Measurements from ENCODE around the gene TIMM9. TPM values are rescaled to one million over a fixed set of nuclear protein-coding genes. Genes with fewer than 3 reads are reported as not detected.
"Not testable (repeated sequence)": the region's sequence is repeated elsewhere in the genome, so short reads cannot be mapped to it uniquely, and the experiment has no call there.

Gene TIMM9
- total RNA-seq, 6 donors from 2014 or later: 8.7 to 24.3 (median 20.5) TPM

- Histone ChIP-seq H3K27me3 (no peaks in the 10 kb centered on the region), H3K4me1 (no peaks in the 10 kb centered on the region), H3K36me3 (peaks cover 23 to 97% (median 44%) of the 10 kb centered on the region in 4 donors), H3K9me3 (no peaks in the 10 kb centered on the region), H3K4me3 (no peak overlapping the region), H3K27ac (no peak overlapping the region)
- WGBS, 2 donors: 83 to 88% methylated on average over 1 of the region's 1 CpG
- ATAC-seq (ENCODE audit: low FRiP score in 2 of 2): no peak
- DNase-seq: no peak
- TF ChIP-seq CTCF (IDR thresholded peaks at IDR 0.05) (no peak), EP300 (IDR thresholded peaks at IDR 0.05) (no peak), POLR2A (IDR thresholded peaks at IDR 0.05) (no peak), POLR2AphosphoS5 (IDR thresholded peaks at IDR 0.05) (no peak)
Measured at GRCh38 chr14:58368956-58369355, 58.4 kb downstream of the TIMM9 start.

- no peaks in the 10 kb centered on the region for H3K27me3 ChIP-seq
- H3K9me3 ChIP-seq: no peaks in the 10 kb centered on the region
- no peak for ATAC-seq (ENCODE audit: low FRiP score in 2 of 2)
- no peak for TF ChIP-seq CTCF (IDR thresholded peaks at IDR 0.05)
- TF ChIP-seq POLR2AphosphoS5 (IDR thresholded peaks at IDR 0.05): no peak
- no peak for TF ChIP-seq POLR2A (IDR thresholded peaks at IDR 0.05)
- no peak for TF ChIP-seq EP300 (IDR thresholded peaks at IDR 0.05)
- H3K4me3 ChIP-seq: no peak overlapping the region
- DNase-seq: no peak
- 87 to 88% methylated on average over 3 of the region's 3 CpGs for WGBS, 2 donors
- H3K4me1 ChIP-seq: no peaks in the 10 kb centered on the region
- peaks cover 19 to 90% (median 47%) of the 10 kb centered on the region in 4 donors for H3K36me3 ChIP-seq
- H3K27ac ChIP-seq: no peak overlapping the region
Measured at GRCh38 chr14:58367296-58367695, 60.0 kb downstream of the TIMM9 start.

- 88 to 92% methylated on average over 4 of the region's 4 CpGs for WGBS, 2 donors
- Histone ChIP-seq H3K27me3 (no peaks in the 10 kb centered on the region), H3K9me3 (no peaks in the 10 kb centered on the region)
Measured at GRCh38 chr14:58364316-58364715, 63.0 kb downstream of the TIMM9 start.

GRCh38 chr14:58362798-58363412 lies 64.4 kb downstream of the TIMM9 start:
- ATAC-seq (ENCODE audit: low FRiP score in 2 of 2): no peak

More at GRCh38 chr14:58364316-58364715, 63.0 kb downstream of the TIMM9 start:
- ATAC-seq (ENCODE audit: low FRiP score in 2 of 2) (no peak), DNase-seq (no peak)
- Histone ChIP-seq H3K4me3 (no peak overlapping the region), H3K4me1 (no peaks in the 10 kb centered on the region), H3K36me3 (peaks cover 24 to 90% (median 54%) of the 10 kb centered on the region in 4 donors), H3K27ac (no peak overlapping the region)
- TF ChIP-seq POLR2AphosphoS5 (IDR thresholded peaks at IDR 0.05) (no peak), CTCF (IDR thresholded peaks at IDR 0.05) (no peak), POLR2A (IDR thresholded peaks at IDR 0.05) (no peak), EP300 (IDR thresholded peaks at IDR 0.05) (no peak)

GRCh38 chr14:58362272-58362671 lies 65.1 kb downstream of the TIMM9 start:
- H3K27me3 ChIP-seq; H3K4me3 ChIP-seq; H3K4me1 ChIP-seq; ATAC-seq (ENCODE audit: low FRiP score in 2 of 2); H3K9me3 ChIP-seq; H3K27ac ChIP-seq; DNase-seq: not testable (repeated sequence)
- peaks cover 20 to 81% (median 48%) of the 10 kb centered on the region in 4 donors for H3K36me3 ChIP-seq
- WGBS, 2 donors: 100% methylated on average over 1 of the region's 1 CpG

More at GRCh38 chr14:58362798-58363412, 64.4 kb downstream of the TIMM9 start:
- H3K4me1 ChIP-seq: no peaks in the 10 kb centered on the region
- H3K36me3 ChIP-seq: peaks cover 24 to 84% (median 50%) of the 10 kb centered on the region in 4 donors
- TF ChIP-seq POLR2A (IDR thresholded peaks at IDR 0.05) (no peak), CTCF (IDR thresholded peaks at IDR 0.05) (no peak), POLR2AphosphoS5 (IDR thresholded peaks at IDR 0.05) (no peak)
- no peaks in the 10 kb centered on the region for H3K27me3 ChIP-seq
- no peaks in the 10 kb centered on the region for H3K9me3 ChIP-seq
- WGBS, 2 donors: 94 to 96% methylated on average over 3 of the region's 3 CpGs
- no peak overlapping the region for H3K27ac ChIP-seq
- H3K4me3 ChIP-seq: no peak overlapping the region
- no peak for DNase-seq

Small RNA genes within 50 kb of the gene (small RNA-seq; reads per million reads assigned to genes)
- gene HSBP1P1: 0 to 0.33 (median 0) reads per million in 4 donors
- gene RF00019: 0 reads per million in 4 donors

Other genes with a start within 250 kb of the TIMM9 start
- gene ACTR10, start 227.4 kb downstream of the TIMM9 start, total RNA-seq: 100 to 1,000 TPM in 1 of 6 donors, 10 to 100 TPM in 5; 18.9 to 106 (median 51.7) TPM
- gene PSMA3, start 182.7 kb downstream of the TIMM9 start, total RNA-seq: 100 to 1,000 TPM in 4 of 6 donors, 10 to 100 TPM in 2; 49.2 to 164 (median 153) TPM
- 10 to 100 TPM; 18.4 to 96.4 (median 38.7) TPM for gene ARID4A, start 129.0 kb downstream of the TIMM9 start, total RNA-seq
- 1 to 10 TPM in 1 of 6 donors, not detected in 5; 1.3 TPM for gene TOMM20L, start 31.6 kb downstream of the TIMM9 start, total RNA-seq
- 10 to 100 TPM in 5 of 6 donors, 1 to 10 TPM in 1; 9.2 to 29.3 (median 12.2) TPM for gene KIAA0586, start 188 bp upstream of the TIMM9 start, total RNA-seq
- 1 to 10 TPM; 1.0 to 8.1 (median 4.5) TPM for gene DACT1, start 210.4 kb upstream of the TIMM9 start, total RNA-seq